Progenitor cell of endocrine pancreas (in vitro differentiated cells): ENCODE data around the gene STEAP1. TPM values are rescaled to one million over a fixed set of nuclear protein-coding genes. Genes with fewer than 3 reads are reported as not detected.

Experiments
- DNase-seq: peaks from one replicate; pipeline ENCODE4 v3.0.0; 2021; ENCODE audit warnings: low spot score; ENCODE audit not compliant: unreplicated experiment
- H3K27ac Mint-ChIP-seq: 2 replicates; pipeline ENCODE4 v1.8.0; 2021; ENCODE audit warnings: mild to moderate bottlenecking, moderate library complexity, mixed read lengths
- H3K27me3 Mint-ChIP-seq: 2 replicates; pipeline ENCODE4 v1.8.0; 2021; ENCODE audit warnings: mixed read lengths
- H3K36me3 Mint-ChIP-seq: 2 replicates; pipeline ENCODE4 v1.8.0; 2022; ENCODE audit warnings: mixed read lengths; ENCODE audit not compliant: insufficient read depth
- H3K4me1 Mint-ChIP-seq: 2 replicates; pipeline ENCODE4 v1.8.0; 2021; ENCODE audit warnings: low read depth, mixed read lengths
- H3K4me3 Mint-ChIP-seq: 2 replicates; pipeline ENCODE4 v1.8.0; 2021; ENCODE audit warnings: low read depth, mild to moderate bottlenecking, moderate library complexity, mixed read lengths
- H3K9me3 Mint-ChIP-seq: 2 replicates; pipeline ENCODE4 v1.8.0; 2021; ENCODE audit warnings: low read depth, mixed read lengths
- CTCF ChIP-seq: fragments of 200-600 bp; sonication (generic); IDR thresholded peaks from one replicate; pipeline ENCODE4 v1.5.0; 2021; ENCODE audit warnings: antibody characterized with exemption, mild to moderate bottlenecking; ENCODE audit not compliant: unreplicated experiment
- total RNA-seq: library from RNA; stranded (reverse); gene quantifications from 2 replicates; pipeline ENCODE4 v1.2.1, GENCODE V29; 2021

Gene STEAP1
- total RNA-seq, 1 donor from 2014 or later, result 5.8 TPM

DNA sequence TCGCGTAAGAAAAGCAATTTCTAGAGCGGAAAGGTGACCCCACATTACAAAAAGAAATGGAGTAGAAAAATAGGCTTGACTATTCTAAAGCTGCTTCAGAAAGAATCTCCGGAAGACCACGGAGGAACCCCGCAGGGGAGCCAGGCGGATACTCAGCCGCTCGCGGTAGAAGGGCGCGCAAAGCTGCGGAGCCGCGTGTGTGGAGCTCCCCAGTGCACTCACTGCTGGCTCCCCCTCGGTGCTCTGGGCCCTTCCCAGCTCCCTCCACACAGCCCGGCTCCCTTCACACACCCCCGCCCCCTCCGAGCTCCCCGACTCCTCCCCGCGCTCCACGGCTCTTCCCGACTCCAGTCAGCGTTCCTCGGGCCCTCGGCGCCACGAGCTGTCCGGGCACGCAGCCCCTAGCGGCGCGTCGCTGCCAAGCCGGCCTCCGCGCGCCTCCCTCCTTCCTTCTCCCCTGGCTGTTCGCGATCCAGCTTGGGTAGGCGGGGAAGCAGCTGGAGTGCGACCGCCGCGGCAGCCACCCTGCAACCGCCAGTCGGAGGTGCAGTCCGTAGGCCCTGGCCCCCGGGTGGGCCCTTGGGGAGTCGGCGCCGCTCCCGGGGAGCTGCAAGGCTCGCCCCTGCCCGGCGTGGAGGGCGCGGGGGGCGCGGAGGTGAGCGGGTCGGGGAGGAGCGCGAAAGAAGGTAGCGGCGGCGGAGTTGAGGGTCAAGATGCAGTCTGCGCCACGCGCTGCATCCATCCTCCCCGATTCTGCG is 57.3 kb downstream of the STEAP1 start, which contains the start of gene STEAP2:
TSS of gene STEAP2 (plus strand) at position 350 of the 758 bp plus-strand sequence. CDS start 13,343 bp downstream, outside the sequence.
- no peaks in the 10 kb centered on the region for H3K36me3 Mint-ChIP-seq
- H3K9me3 Mint-ChIP-seq, result no peaks in the 10 kb centered on the region
- H3K4me1 Mint-ChIP-seq, result peaks cover 9% of the 10 kb centered on the region
- H3K27ac Mint-ChIP-seq, result peak within 1 kb of the TSS; percentile 94
- H3K4me3 Mint-ChIP-seq, result peak within 1 kb of the TSS; percentile 74
- no peaks in the 10 kb centered on the region for H3K27me3 Mint-ChIP-seq
- TF ChIP-seq CTCF, result peak; percentile 73
- peak; percentile 87 for DNase-seq

- Mint-ChIP-seq H3K9me3 (no peaks in the 10 kb centered on the region), H3K27me3 (no peaks in the 10 kb centered on the region), H3K36me3 (no peaks in the 10 kb centered on the region), H3K4me3 (peak overlapping the region; percentile 74), H3K27ac (peak overlapping the region; percentile 79), H3K4me1 (peaks cover 9% of the 10 kb centered on the region)
- no peak for DNase-seq
- TF ChIP-seq CTCF, result no peak
Measured at GRCh38 chr7:90212149-90212495, 57.9 kb downstream of the STEAP1 start.

- peaks cover 9% of the 10 kb centered on the region for H3K4me1 Mint-ChIP-seq
- TF ChIP-seq CTCF, result no peak
- H3K9me3 Mint-ChIP-seq, result peaks cover 3% of the 10 kb centered on the region
- H3K4me3 Mint-ChIP-seq, result no peak overlapping the region
- no peak for DNase-seq
- no peaks in the 10 kb centered on the region for H3K27me3 Mint-ChIP-seq
- H3K36me3 Mint-ChIP-seq, result peaks cover 1% of the 10 kb centered on the region
- H3K27ac Mint-ChIP-seq, result no peak overlapping the region
Measured at GRCh38 chr7:90213521-90213920, 59.3 kb downstream of the STEAP1 start.

Other genes starting within 250 kb of the STEAP1 start
- gene STEAP2, start 57.3 kb downstream of the STEAP1 start, total RNA-seq, result 4.9 and 5.3 TPM in 2 replicates
- gene CFAP69, start 90.7 kb downstream of the STEAP1 start, total RNA-seq, result 12.0 and 12.4 TPM in 2 replicates
- not detected in 2 replicates for gene FAM237B, start 166.8 kb downstream of the STEAP1 start, total RNA-seq
- 25.1 and 25.3 TPM in 2 replicates for gene GTPBP10, start 192.2 kb downstream of the STEAP1 start, total RNA-seq
- 48.9 and 56.6 TPM in 2 replicates for gene CLDN12, start 249.0 kb downstream of the STEAP1 start, total RNA-seq